HUES64 (cell line): ENCODE results near the gene RAMACL.

Source experiments
- H3K27ac ChIP-seq: 2 replicates; pipeline ENCODE4 v1.7.0; 2013; ENCODE audit warnings: low read depth, low read length, inconsistent platforms
- H3K27me3 ChIP-seq: 2 replicates; pipeline ENCODE4 v1.6.1; 2013; ENCODE audit warnings: mild to moderate bottlenecking, low read length; ENCODE audit not compliant: insufficient read depth
- H3K36me3 ChIP-seq: 2 replicates; pipeline ENCODE4 v1.6.1; 2013; ENCODE audit warnings: mild to moderate bottlenecking, low read length; ENCODE audit not compliant: insufficient read depth
- H3K4me1 ChIP-seq: 2 replicates; pipeline ENCODE4 v1.6.1; 2013; ENCODE audit warnings: mild to moderate bottlenecking, low read length, moderate library complexity; ENCODE audit not compliant: insufficient read depth
- H3K4me3 ChIP-seq: 2 replicates; pipeline ENCODE4 v1.5.1; 2013; ENCODE audit warnings: mild to moderate bottlenecking, low read length, moderate library complexity
- H3K9ac ChIP-seq: 2 replicates; pipeline ENCODE4 v1.6.1; 2013; ENCODE audit warnings: mild to moderate bottlenecking, low read depth, low read length
- H3K9me3 ChIP-seq: 2 replicates; pipeline ENCODE4 v1.6.1; 2013; ENCODE audit warnings: low read depth, low read length; ENCODE audit not compliant: insufficient read depth
- WGBS: fragments of 150-250, 120-280 bp; methylation state at CpG from one replicate; pipeline ENCODE4 v1.1.7; 2013; ENCODE audit warnings: missing lambda C conversion rate; 5-methylcytosine and 5-hydroxymethylcytosine counted together

The RAMACL gene

GRCh38 chr6:166560222-166560621 is 26.3 kb downstream of the RAMACL start:
- no peak overlapping the region for H3K4me3 ChIP-seq
- no peak overlapping the region for H3K27ac ChIP-seq
- H3K4me1 ChIP-seq: 0 out of 2 replicates have a peak, but pooled peaks cover 1% of the 10 kb centered on the region
- no peaks in the 10 kb centered on the region for H3K36me3 ChIP-seq
- WGBS: 95% methylated on average over 2 of the region's 3 CpGs
- H3K9ac ChIP-seq: no peak overlapping the region
- H3K9me3 ChIP-seq: no peaks in the 10 kb centered on the region
- H3K27me3 ChIP-seq: no peaks in the 10 kb centered on the region

GRCh38 chr6:166559662-166560061 is 26.8 kb downstream of the RAMACL start:
- no peaks in the 10 kb centered on the region for H3K27me3 ChIP-seq
- no peak overlapping the region for H3K4me3 ChIP-seq
- no peak overlapping the region for H3K9ac ChIP-seq
- H3K36me3 ChIP-seq: no peaks in the 10 kb centered on the region
- no peaks in the 10 kb centered on the region for H3K9me3 ChIP-seq
- no peak overlapping the region for H3K27ac ChIP-seq
- 0 out of 2 replicates have a peak, but pooled peaks cover 7% of the 10 kb centered on the region for H3K4me1 ChIP-seq
- 100% methylated on average over 1 of the region's 1 CpG for WGBS

- WGBS: 91% methylated on average over 4 of the region's 5 CpGs
- no peak overlapping the region for H3K27ac ChIP-seq
- H3K27me3 ChIP-seq: no peaks in the 10 kb centered on the region
These were observed 27.3 kb downstream of the RAMACL start for GRCh38 chr6:166559211-166559610.

GRCh38 chr6:166558156-166559005 is 28.1 kb downstream of the RAMACL start:
- Histone ChIP-seq H3K9ac (no peak overlapping the region), H3K27me3 (no peaks in the 10 kb centered on the region), H3K4me1 (0 out of 2 replicates have a peak, but pooled peaks cover 8% of the 10 kb centered on the region), H3K36me3 (no peaks in the 10 kb centered on the region), H3K27ac (no peak overlapping the region), H3K4me3 (no peak overlapping the region), H3K9me3 (no peaks in the 10 kb centered on the region)
- WGBS: 92% methylated on average over 12 of the region's 12 CpGs

More at GRCh38 chr6:166559211-166559610, 27.3 kb downstream of the RAMACL start:
- no peaks in the 10 kb centered on the region for H3K36me3 ChIP-seq
- H3K9ac ChIP-seq: no peak overlapping the region
- no peak overlapping the region for H3K4me3 ChIP-seq
- 0 out of 2 replicates have a peak, but pooled peaks cover 8% of the 10 kb centered on the region for H3K4me1 ChIP-seq
- no peaks in the 10 kb centered on the region for H3K9me3 ChIP-seq

GRCh38 chr6:166556863-166557322 is 29.6 kb downstream of the RAMACL start:
- Histone ChIP-seq H3K4me1 (peaks cover 16% of the 10 kb centered on the region; the same call in 1 of the 2 replicates), H3K27me3 (no peaks in the 10 kb centered on the region), H3K27ac (no peak overlapping the region), H3K36me3 (no peaks in the 10 kb centered on the region), H3K9ac (no peak overlapping the region), H3K9me3 (no peaks in the 10 kb centered on the region), H3K4me3 (no peak overlapping the region)
- WGBS: 94% methylated on average over 16 of the region's 16 CpGs

- peaks cover 21% of the 10 kb centered on the region for H3K4me1 ChIP-seq
- no peak overlapping the region for H3K9ac ChIP-seq
- no peaks in the 10 kb centered on the region for H3K9me3 ChIP-seq
- H3K27me3 ChIP-seq: no peaks in the 10 kb centered on the region
- no peak overlapping the region for H3K27ac ChIP-seq
- H3K36me3 ChIP-seq: no peaks in the 10 kb centered on the region
- no peak overlapping the region for H3K4me3 ChIP-seq
These were observed 30.1 kb downstream of the RAMACL start for GRCh38 chr6:166556336-166556735.

- Histone ChIP-seq H3K4me1 (peaks cover 25% of the 10 kb centered on the region), H3K9ac (no peak overlapping the region), H3K4me3 (no peak overlapping the region), H3K9me3 (no peaks in the 10 kb centered on the region), H3K27me3 (no peaks in the 10 kb centered on the region), H3K36me3 (no peaks in the 10 kb centered on the region), H3K27ac (no peak overlapping the region)
- 84% methylated on average over 6 of the region's 6 CpGs for WGBS
These were observed 31.4 kb downstream of the RAMACL start for GRCh38 chr6:166555086-166555485.

- no peaks in the 10 kb centered on the region for H3K9me3 ChIP-seq
- no peaks in the 10 kb centered on the region for H3K36me3 ChIP-seq
- WGBS: 89% methylated on average over 8 of the region's 8 CpGs
- no peaks in the 10 kb centered on the region for H3K27me3 ChIP-seq
- no peak overlapping the region for H3K27ac ChIP-seq
- H3K4me1 ChIP-seq: peaks cover 25% of the 10 kb centered on the region
- H3K4me3 ChIP-seq: no peak overlapping the region
- H3K9ac ChIP-seq: no peak overlapping the region
These were observed 32.2 kb downstream of the RAMACL start for GRCh38 chr6:166554316-166554715.

GRCh38 chr6:166553563-166554271 is 32.8 kb downstream of the RAMACL start:
- Histone ChIP-seq H3K4me1 (peaks cover 25% of the 10 kb centered on the region), H3K27ac (no peak overlapping the region), H3K9ac (no peak overlapping the region), H3K4me3 (no peak overlapping the region), H3K36me3 (no peaks in the 10 kb centered on the region), H3K27me3 (no peaks in the 10 kb centered on the region), H3K9me3 (no peaks in the 10 kb centered on the region)
- WGBS: 86% methylated on average over 13 of the region's 13 CpGs

GRCh38 chr6:166552600-166552999 is 33.9 kb downstream of the RAMACL start:
- Histone ChIP-seq H3K9me3 (no peaks in the 10 kb centered on the region), H3K4me1 (peaks cover 25% of the 10 kb centered on the region), H3K4me3 (no peak overlapping the region), H3K9ac (no peak overlapping the region), H3K27ac (no peak overlapping the region), H3K27me3 (no peaks in the 10 kb centered on the region), H3K36me3 (no peaks in the 10 kb centered on the region)
- WGBS: 95% methylated on average over 7 of the region's 7 CpGs

- Histone ChIP-seq H3K9ac (no peak overlapping the region), H3K9me3 (no peaks in the 10 kb centered on the region), H3K4me1 (peaks cover 25% of the 10 kb centered on the region), H3K27ac (no peak overlapping the region), H3K4me3 (no peak overlapping the region), H3K36me3 (no peaks in the 10 kb centered on the region), H3K27me3 (no peaks in the 10 kb centered on the region)
- 48% methylated on average over 16 of the region's 16 CpGs for WGBS
These were observed 34.6 kb downstream of the RAMACL start for GRCh38 chr6:166551754-166552495.
